HG03135 (cell line): ENCODE results near the gene ZPR1.

Source experiments
- ATAC-seq: cut with Tn5 transposase; IDR thresholded peaks from one replicate; pipeline ENCODE4 v1.9.1; 2021; ENCODE audit warnings: mild to moderate bottlenecking, moderate library complexity; ENCODE audit not compliant: unreplicated experiment

ZPR1 gene

DNA sequence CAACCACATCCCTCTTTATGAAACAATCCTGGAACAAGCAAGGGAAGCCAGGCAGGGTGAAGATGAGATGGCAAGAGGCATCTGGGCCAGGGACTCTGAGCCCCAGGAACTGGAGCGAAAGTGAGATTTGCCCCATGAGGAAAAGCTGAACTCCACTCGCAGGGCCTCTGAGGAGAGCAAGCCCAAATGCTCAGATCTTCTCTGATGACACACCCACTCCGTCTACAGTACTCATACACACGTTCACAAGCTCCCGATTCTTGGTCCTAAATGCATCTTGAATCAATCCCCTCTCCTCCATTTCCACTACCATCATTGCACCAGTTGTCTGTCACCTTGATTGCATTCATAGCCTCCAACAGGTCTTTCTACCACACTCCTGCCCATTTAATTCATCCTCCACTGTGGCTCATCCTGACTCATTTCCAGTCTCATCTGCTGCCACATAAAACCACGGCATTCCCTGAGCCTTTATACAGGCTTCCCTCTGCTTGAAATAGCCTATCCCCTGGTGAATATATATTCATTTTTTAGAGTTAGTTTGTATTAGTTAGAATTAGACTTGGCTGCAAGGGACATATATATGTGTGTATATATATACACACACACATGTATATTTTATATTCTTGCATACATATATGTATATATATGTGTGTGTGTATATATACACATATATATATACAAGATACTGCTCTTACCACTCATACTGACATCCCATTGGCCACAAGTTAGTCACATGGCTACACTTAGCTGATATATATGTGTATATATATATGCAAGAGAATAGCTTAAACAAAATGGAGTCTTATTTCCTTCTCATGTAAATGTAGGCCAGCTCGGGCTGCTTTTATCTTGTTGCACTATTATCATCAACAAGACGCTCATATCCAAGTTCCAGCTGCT, 5.3 kb upstream of the ZPR1 start:
- ATAC-seq: no peak

GRCh38 chr11:116792144-116792868, 4.5 kb upstream of the ZPR1 start:
- ATAC-seq: no peak

DNA sequence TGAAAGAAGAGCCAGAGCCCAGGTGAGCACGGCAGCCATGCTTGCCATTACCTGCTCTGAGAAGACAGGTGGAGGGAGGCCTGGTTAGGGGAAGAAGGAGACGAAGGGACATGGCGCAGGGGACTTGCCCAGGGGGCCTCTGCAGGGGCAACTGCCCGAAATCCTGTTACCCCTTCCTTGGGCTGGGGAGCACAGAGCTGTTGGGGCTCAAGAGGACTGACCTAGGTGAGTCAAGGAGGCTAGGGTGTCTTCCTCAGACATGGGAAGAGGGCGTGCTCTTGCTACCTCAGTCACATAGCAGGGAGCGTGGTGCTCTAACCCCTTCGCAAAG, 4.0 kb upstream of the ZPR1 start, which contains the start of gene APOA5:
Gene APOA5 (minus strand): TSS at position 67 of the 331 bp plus-strand sequence. CDS start 19 bp downstream, at position 48.
- ATAC-seq: no peak

GRCh38 chr11:116791002-116791812, 3.4 kb upstream of the ZPR1 start:
- ATAC-seq: no peak

- ATAC-seq: no peak
Measured at GRCh38 chr11:116790167-116791001, 2.6 kb upstream of the ZPR1 start.

DNA sequence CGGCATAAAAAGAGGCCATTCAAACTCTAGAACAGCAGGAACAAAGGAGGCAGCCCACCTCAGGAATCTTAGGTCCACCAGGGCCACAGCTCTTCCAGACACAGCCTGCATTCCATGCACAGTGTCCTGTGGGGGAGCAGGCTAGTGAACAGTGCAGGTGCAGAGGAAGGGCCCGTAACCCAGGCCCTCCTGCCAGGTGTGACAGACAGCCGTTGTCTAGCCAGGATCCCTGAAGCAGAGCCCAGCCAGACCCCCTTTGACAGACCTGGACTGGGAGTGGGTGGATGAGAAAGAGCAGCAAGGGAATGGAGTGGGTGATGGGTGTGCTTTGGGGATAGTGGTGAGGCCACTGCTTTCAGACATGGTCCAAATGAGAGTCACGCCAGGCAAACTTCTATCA, 1.2 kb upstream of the ZPR1 start:
- no peak for ATAC-seq

- no peak for ATAC-seq
Measured at GRCh38 chr11:116788534-116788933, 711 bp upstream of the ZPR1 start.

DNA sequence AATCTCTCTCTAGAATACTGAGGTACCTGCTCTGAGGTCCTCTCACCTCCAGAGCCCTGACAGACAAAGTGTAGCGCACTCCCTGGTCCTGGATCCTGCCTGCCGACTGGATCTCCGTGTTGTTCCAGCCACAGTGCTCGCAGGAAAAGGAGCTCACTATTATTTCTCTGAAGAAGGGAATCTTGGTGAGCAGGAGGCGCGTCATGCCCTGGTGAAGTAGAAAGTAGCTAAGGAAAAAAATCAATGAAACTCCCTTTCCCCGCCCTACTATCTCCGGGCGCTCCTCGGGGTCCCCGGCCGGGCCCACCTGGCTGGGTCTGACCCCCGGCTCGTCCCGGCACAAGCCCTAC, 412 bp downstream of the ZPR1 start:
- peak; percentile 3 for ATAC-seq

GRCh38 chr11:116786966-116787365, 857 bp downstream of the ZPR1 start:
- ATAC-seq: no peak

DNA sequence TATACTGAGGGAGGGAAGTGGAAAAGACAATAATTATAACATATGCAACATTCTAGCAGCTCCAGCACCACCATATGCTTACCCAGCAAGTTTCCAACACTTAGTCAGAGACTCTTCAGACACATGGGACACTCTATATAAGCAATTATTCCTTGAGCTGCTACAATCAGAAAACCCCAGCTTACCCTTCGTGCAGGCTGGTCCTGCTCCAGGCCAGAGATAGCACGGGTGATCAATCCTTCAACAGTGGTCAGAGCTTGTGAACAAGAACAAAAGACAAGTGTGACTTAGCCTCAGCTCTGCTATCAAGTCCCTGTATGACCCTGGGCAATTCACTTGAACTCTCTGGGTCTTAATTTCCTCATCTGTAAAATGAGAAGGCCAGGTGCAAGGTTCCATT, 1.5 kb downstream of the ZPR1 start:
- ATAC-seq: no peak

GRCh38 chr11:116782728-116783127, 5.1 kb downstream of the ZPR1 start:
- no peak for ATAC-seq

DNA sequence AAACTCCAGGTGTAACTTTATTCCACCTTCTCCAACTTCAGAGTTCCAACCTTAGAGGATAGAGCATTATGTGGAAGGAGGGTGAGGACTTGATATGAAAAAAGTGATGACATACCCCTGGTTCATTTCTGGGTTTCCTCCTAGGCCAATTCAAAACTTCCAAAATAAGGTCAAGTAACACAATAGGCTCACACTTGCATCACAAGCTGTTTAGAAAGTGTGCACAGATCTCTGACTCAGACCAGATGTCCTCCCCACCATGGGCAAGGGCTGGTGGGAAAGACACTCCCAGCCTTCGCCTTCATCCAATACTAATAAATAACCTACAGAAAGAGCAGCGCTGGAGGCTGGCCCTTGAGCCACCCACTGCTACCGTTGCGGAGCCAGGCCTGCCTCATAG, 9.3 kb downstream of the ZPR1 start:
- no peak for ATAC-seq

DNA sequence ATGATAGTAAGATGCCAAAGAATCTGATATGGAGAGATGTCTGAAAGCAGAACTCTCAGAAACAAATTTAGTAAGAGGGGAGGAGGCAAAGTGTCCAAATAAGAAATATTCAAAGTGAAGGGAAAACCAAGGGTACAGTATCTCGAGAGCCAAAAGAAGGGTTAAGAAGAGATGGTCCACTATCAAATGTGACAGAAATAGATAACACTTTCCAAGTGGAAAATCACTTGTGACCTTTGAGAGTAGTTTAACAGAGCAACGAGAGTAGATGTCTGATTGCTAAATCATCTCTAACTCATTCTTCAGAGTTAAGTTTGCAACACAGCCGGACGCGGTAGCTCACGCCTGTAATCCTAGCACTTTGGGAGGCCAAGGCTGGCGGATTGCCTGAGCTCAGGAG, 10.8 kb downstream of the ZPR1 start:
- ATAC-seq: no peak

DNA sequence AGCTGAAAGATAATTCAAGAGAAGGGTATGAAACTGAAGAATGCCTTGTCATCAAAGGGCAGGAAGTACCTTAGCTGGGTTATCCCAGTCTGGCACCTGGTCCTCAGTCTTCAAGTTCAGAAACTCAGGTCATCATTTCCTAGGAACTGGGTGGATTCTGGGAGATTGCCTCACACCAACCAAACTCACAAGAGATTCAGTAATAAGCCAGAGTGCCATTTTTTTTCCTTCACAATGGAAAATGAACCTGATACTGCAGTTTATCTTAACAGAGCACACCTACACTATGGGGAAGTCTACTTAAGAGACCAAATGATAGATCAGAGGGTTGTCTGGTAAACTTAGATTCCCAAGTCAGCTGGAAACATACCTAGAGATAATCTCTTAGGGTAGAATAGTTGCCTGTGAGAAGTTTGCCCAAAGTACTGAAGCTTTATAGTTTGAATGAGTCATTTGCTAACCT, 11.3 kb downstream of the ZPR1 start:
- no peak for ATAC-seq

- no peak for ATAC-seq
Measured at GRCh38 chr11:116775975-116776374, 11.8 kb downstream of the ZPR1 start.

- ATAC-seq: no peak
Measured at GRCh38 chr11:116774661-116775060, 13.2 kb downstream of the ZPR1 start.

GRCh38 chr11:116773203-116774097, 14.4 kb downstream of the ZPR1 start:
- ATAC-seq: peak; percentile 45

GRCh38 chr11:116772443-116773202, 15.2 kb downstream of the ZPR1 start, which contains the start of gene BUD13:
TSS of gene BUD13 (minus strand) at chr11:116772987. CDS start at chr11:116772964, 23 bp downstream.
- peak; percentile 79 for ATAC-seq

DNA sequence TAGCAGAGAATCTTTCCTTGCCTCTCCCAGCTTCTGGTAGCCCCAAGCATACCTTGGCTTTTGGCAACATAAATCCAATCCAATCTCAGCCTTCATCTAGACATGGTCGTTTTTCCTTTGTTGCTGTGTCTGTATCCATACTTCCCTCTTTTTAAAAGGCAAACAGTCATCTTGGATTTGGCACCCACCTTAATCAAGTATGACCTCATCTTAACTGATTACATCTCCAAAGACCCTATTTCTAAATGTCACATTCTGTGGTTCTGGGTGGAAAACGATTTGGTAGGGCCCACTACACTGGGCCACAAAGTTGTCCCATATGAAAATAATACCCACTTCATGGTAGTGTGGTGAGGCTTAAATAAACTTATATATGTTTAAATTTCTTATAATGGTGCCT, 15.9 kb downstream of the ZPR1 start:
- ATAC-seq: no peak
